Measurements from ENCODE around the gene SVOPL. TPM values are rescaled to one million over a fixed set of nuclear protein-coding genes. Genes with fewer than 3 reads are reported as not detected.

SVOPL gene
- total and polyA plus RNA-seq, 2 donors (not counting 1 experiment from before 2014, with no cell fraction given): not detected

DNA sequence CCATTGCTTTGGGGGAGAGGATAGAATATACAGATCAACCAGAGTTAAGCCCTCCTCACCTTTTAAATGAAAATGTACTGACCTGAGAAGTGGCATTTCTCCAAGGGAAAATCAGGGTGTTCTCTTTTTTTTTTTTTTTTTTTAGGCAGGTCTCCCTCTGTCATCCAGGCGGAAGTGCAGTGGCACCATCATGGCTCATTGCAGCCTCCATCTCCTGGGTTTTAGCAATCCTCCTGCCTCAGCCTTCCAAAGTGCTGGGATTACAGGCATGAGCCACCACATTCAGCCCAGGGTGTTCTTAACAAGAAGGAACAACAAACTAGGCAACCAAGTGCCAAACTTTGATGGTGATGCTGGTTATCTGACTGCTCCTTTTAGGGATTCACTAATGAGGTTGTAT lies 111.0 kb downstream of the SVOPL start:
- DNase-seq (ENCODE audit: low read depth in 2 of 2): no peak
- Histone ChIP-seq H3K4me1 (ENCODE audit: control insufficient read depth, extremely low read depth, insufficient read depth, low read length) (no peaks in the 10 kb centered on the region), H4K20me1 (ENCODE audit: control insufficient read depth, extremely low read depth, insufficient read depth, low read length) (no peaks in the 10 kb centered on the region), H3K27me3 (ENCODE audit: control insufficient read depth, insufficient read depth, low read length) (no peaks in the 10 kb centered on the region), H2AFZ (ENCODE audit: low read length) (no peak overlapping the region), H3K4me2 (ENCODE audit: extremely low read depth, insufficient read depth, low read length) (no peak overlapping the region), H3K36me3 (ENCODE audit: control insufficient read depth, insufficient read depth, low read length) (no peaks in the 10 kb centered on the region), H3K79me2 (ENCODE audit: control insufficient read depth, insufficient read depth, low read length) (no peaks in the 10 kb centered on the region), H3K9me3 (ENCODE audit: control insufficient read depth, insufficient read depth, low read depth, low read length) (no peaks in the 10 kb centered on the region), H3K9ac (ENCODE audit: insufficient read depth, low read length) (no peak overlapping the region), H3K27ac (ENCODE audit: insufficient read depth, low read length) (no peak overlapping the region), H3K4me3 (replicated peaks in 1 of 4; ENCODE audit: control extremely low read depth in 1 of 4, insufficient read depth in 1 of 4, low read depth in 3 of 4, low read length in 4 of 4) (no peak overlapping the region)
- TF ChIP-seq, protein P1, sequence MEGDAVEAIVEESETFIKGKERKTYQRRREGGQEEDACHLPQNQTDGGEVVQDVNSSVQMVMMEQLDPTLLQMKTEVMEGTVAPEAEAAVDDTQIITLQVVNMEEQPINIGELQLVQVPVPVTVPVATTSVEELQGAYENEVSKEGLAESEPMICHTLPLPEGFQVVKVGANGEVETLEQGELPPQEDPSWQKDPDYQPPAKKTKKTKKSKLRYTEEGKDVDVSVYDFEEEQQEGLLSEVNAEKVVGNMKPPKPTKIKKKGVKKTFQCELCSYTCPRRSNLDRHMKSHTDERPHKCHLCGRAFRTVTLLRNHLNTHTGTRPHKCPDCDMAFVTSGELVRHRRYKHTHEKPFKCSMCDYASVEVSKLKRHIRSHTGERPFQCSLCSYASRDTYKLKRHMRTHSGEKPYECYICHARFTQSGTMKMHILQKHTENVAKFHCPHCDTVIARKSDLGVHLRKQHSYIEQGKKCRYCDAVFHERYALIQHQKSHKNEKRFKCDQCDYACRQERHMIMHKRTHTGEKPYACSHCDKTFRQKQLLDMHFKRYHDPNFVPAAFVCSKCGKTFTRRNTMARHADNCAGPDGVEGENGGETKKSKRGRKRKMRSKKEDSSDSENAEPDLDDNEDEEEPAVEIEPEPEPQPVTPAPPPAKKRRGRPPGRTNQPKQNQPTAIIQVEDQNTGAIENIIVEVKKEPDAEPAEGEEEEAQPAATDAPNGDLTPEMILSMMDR (conservative IDR thresholded peaks at IDR 0.05 in 1 of 2, IDR thresholded peaks at IDR 0.05 in 1 of 2; ENCODE audit: low read depth in 1 of 2, low read length in 2 of 2): no peak
- TF ChIP-seq EZH2 (IDR thresholded peaks at IDR 0.05; ENCODE audit: low read length, missing control alignments): no peak

DNA sequence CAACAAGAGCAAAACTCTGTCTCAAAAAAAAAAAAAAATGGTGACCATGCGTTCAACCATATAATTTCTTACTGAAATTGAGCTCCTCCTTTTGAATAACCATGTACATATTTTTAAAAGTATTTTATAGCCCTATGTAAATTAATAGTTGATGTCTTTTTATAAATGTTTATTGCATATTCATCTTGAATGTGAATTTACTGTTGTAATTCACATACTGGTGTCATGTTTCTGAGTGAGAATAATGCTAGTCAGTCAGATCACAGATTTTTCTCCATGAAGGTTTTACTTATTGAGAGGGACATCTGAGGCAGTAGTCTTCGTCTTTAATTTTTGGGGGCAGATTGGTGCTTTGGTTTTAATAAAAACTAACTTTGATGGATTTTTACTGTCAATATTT lies 112.2 kb downstream of the SVOPL start:
- H2AFZ ChIP-seq (ENCODE audit: low read length): no peak overlapping the region
- no peak for TF ChIP-seq EZH2 (IDR thresholded peaks at IDR 0.05; ENCODE audit: low read length, missing control alignments)
- TF ChIP-seq, protein P1 (conservative IDR thresholded peaks at IDR 0.05 in 1 of 2, IDR thresholded peaks at IDR 0.05 in 1 of 2; ENCODE audit: low read depth in 1 of 2, low read length in 2 of 2): no peak
- H3K4me3 ChIP-seq (replicated peaks in 1 of 4; ENCODE audit: control extremely low read depth in 1 of 4, insufficient read depth in 1 of 4, low read depth in 3 of 4, low read length in 4 of 4): no peak overlapping the region
- no peaks in the 10 kb centered on the region for H4K20me1 ChIP-seq (ENCODE audit: control insufficient read depth, extremely low read depth, insufficient read depth, low read length)
- H3K4me2 ChIP-seq (ENCODE audit: extremely low read depth, insufficient read depth, low read length): no peak overlapping the region
- no peaks in the 10 kb centered on the region for H3K4me1 ChIP-seq (ENCODE audit: control insufficient read depth, extremely low read depth, insufficient read depth, low read length)
- no peaks in the 10 kb centered on the region for H3K79me2 ChIP-seq (ENCODE audit: control insufficient read depth, insufficient read depth, low read length)
- H3K27me3 ChIP-seq (ENCODE audit: control insufficient read depth, insufficient read depth, low read length): no peaks in the 10 kb centered on the region
- no peak for DNase-seq (ENCODE audit: low read depth in 2 of 2)
- H3K9me3 ChIP-seq (ENCODE audit: control insufficient read depth, insufficient read depth, low read depth, low read length): no peaks in the 10 kb centered on the region
- H3K36me3 ChIP-seq (ENCODE audit: control insufficient read depth, insufficient read depth, low read length): no peaks in the 10 kb centered on the region
- H3K9ac ChIP-seq (ENCODE audit: insufficient read depth, low read length): no peak overlapping the region
- H3K27ac ChIP-seq (ENCODE audit: insufficient read depth, low read length): no peak overlapping the region

DNA sequence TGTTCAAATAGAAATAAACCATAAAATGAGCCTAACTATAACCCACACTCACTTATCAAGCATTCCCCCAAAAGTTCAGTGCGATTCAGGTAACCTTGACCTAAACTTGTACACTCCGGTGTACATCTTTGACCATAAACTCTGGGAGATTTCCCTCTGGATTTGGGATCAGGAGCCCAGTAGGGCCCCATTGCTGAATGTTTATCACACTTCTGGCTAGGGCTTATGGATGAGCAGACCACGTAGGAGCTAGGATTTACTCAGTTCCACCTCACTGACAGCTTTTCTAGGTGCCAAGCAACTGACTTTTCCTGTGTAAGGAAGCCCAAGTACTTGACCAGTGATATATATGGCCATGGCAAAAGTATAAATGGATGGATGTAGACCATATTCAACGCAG lies 113.7 kb downstream of the SVOPL start:
- no peak overlapping the region for H3K4me3 ChIP-seq (replicated peaks in 1 of 4; ENCODE audit: control extremely low read depth in 1 of 4, insufficient read depth in 1 of 4, low read depth in 3 of 4, low read length in 4 of 4)
- no peak overlapping the region for H2AFZ ChIP-seq (ENCODE audit: low read length)
- no peaks in the 10 kb centered on the region for H3K9me3 ChIP-seq (ENCODE audit: control insufficient read depth, insufficient read depth, low read depth, low read length)
- no peak overlapping the region for H3K9ac ChIP-seq (ENCODE audit: insufficient read depth, low read length)
- no peaks in the 10 kb centered on the region for H4K20me1 ChIP-seq (ENCODE audit: control insufficient read depth, extremely low read depth, insufficient read depth, low read length)
- H3K36me3 ChIP-seq (ENCODE audit: control insufficient read depth, insufficient read depth, low read length): no peaks in the 10 kb centered on the region
- no peaks in the 10 kb centered on the region for H3K4me1 ChIP-seq (ENCODE audit: control insufficient read depth, extremely low read depth, insufficient read depth, low read length)
- no peak overlapping the region for H3K27ac ChIP-seq (ENCODE audit: insufficient read depth, low read length)
- no peak for DNase-seq (ENCODE audit: low read depth in 2 of 2)
- H3K27me3 ChIP-seq (ENCODE audit: control insufficient read depth, insufficient read depth, low read length): no peaks in the 10 kb centered on the region
- TF ChIP-seq, protein P1 (conservative IDR thresholded peaks at IDR 0.05 in 1 of 2, IDR thresholded peaks at IDR 0.05 in 1 of 2; ENCODE audit: low read depth in 1 of 2, low read length in 2 of 2): no peak
- no peak for TF ChIP-seq EZH2 (IDR thresholded peaks at IDR 0.05; ENCODE audit: low read length, missing control alignments)
- no peak overlapping the region for H3K4me2 ChIP-seq (ENCODE audit: extremely low read depth, insufficient read depth, low read length)
- no peaks in the 10 kb centered on the region for H3K79me2 ChIP-seq (ENCODE audit: control insufficient read depth, insufficient read depth, low read length)

Data from fibroblast of lung (primary cell).